Measurements from ENCODE around the gene FZD7. TPM values are rescaled to one million over a fixed set of nuclear protein-coding genes. Genes with fewer than 3 reads are reported as not detected.

FZD7 gene
- total and polyA plus RNA-seq, 10 donors: 0.87 to 4.4 (median 1.9) TPM

DNA sequence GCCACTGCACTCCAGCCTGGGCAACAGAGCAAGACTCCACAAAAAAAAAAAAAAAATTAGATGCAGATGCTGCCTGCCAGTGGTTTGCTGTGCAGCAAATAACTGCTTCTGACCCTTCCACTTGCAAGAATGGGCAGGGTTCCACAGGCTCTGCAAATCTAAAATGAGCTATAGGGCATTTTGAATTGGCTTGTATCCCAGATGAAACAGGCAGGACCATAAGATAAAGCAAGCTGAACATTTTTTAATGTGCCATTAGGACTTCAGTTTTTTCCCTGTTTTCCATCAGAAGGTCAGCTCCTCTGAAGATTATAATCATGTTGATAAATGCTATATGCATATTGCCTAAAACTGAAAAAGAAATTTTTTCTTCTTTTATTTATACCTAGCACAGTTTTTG, 15.7 kb upstream of the FZD7 start:
- Histone ChIP-seq H3K4me3 (no peak overlapping the region), H3K9me3 (no peaks in the 10 kb centered on the region), H3K27ac (no peak overlapping the region), H3K4me1 (no peaks in the 10 kb centered on the region), H3K27me3 (replicated peaks in 1 of 7) (peaks cover 0 to 22% (median 0%) of the 10 kb centered on the region in 7 donors), H3K36me3 (no peaks in the 10 kb centered on the region)
- DNase-seq: no peak
- TF ChIP-seq POLR2A (IDR thresholded peaks at IDR 0.05): no peak
- TF ChIP-seq POLR2AphosphoS5 (IDR thresholded peaks at IDR 0.05): no peak
- TF ChIP-seq, protein P1, sequence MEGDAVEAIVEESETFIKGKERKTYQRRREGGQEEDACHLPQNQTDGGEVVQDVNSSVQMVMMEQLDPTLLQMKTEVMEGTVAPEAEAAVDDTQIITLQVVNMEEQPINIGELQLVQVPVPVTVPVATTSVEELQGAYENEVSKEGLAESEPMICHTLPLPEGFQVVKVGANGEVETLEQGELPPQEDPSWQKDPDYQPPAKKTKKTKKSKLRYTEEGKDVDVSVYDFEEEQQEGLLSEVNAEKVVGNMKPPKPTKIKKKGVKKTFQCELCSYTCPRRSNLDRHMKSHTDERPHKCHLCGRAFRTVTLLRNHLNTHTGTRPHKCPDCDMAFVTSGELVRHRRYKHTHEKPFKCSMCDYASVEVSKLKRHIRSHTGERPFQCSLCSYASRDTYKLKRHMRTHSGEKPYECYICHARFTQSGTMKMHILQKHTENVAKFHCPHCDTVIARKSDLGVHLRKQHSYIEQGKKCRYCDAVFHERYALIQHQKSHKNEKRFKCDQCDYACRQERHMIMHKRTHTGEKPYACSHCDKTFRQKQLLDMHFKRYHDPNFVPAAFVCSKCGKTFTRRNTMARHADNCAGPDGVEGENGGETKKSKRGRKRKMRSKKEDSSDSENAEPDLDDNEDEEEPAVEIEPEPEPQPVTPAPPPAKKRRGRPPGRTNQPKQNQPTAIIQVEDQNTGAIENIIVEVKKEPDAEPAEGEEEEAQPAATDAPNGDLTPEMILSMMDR (IDR thresholded peaks at IDR 0.05 in 8 of 11, conservative IDR thresholded peaks at IDR 0.05 in 3 of 11): no peak
- intact Hi-C loops (cut with DNase I; ENCODE audit: low total_unique reads): no loop called here

DNA sequence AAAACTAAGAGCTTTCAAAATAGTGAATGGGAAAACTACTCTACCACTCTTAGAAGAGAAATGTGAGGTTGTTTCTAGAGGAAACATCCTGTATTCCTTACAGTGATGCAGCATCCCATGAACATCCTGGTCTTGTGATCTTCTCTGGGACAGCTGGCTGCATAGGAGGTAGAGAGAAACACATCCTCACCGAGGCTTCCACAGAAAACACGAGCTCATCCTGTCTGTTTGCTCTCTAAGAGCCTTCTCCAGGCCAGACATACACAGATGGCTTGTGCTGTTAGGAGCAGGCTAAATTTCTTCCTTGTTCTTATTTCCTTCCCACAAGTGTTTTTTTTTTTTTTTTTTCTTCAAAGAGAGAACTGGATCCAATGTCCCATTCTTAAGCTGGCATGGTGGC, 14.7 kb upstream of the FZD7 start:
- TF ChIP-seq POLR2AphosphoS5 (IDR thresholded peaks at IDR 0.05): no peak
- TF ChIP-seq, protein P1 (IDR thresholded peaks at IDR 0.05 in 8 of 11, conservative IDR thresholded peaks at IDR 0.05 in 3 of 11): no peak
- TF ChIP-seq POLR2A (IDR thresholded peaks at IDR 0.05): no peak
- Histone ChIP-seq H3K27ac (no peak overlapping the region), H3K4me1 (no peaks in the 10 kb centered on the region), H3K27me3 (replicated peaks in 1 of 7) (peaks cover 0 to 16% (median 0%) of the 10 kb centered on the region in 7 donors), H3K36me3 (no peaks in the 10 kb centered on the region), H3K9me3 (no peaks in the 10 kb centered on the region), H3K4me3 (no peak overlapping the region)
- no peak for DNase-seq
- 20 to 62% (median 45%) methylated on average over 2 of the region's 2 CpGs for WGBS, 5 donors
- intact Hi-C loops (cut with DNase I; ENCODE audit: low total_unique reads): no loop called here

DNA sequence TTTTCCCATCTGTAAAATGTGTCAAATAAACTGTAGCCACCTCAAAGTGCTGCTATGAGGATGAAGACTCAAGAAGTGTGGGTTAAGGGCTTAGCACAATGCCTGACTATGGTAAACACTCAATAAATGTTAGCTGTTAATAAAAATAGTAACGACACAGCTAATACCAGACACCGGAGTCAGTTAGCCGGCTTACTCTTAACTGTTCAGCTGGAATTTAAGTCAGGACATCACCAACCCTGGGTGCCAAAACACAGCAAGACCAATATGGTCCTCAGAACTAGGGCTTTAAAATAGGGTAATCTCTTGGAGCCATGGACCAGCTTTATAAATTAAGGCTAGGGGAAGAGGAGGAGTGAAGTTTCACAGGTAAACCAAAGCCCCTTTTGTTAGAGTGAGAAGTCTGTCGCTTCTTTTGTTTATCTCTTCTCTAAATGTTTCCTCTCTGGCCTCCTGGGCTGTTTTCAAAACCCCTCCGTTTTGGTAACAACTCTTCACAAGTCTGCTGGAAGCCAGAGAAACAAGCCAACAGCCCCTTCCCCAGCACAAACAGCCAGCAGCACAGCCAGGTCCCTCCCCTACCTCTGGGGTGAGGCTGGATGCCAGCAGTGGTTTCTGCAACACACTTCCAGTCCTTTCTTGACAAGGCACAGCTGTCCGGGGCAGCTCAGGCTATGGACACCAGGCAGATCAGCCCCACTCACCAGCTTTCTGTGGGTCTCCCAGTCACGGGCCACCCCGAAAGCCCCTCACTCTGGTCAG, 13.8 kb upstream of the FZD7 start:
- Histone ChIP-seq H3K27ac (no peak overlapping the region), H3K4me3 (no peak overlapping the region), H3K4me1 (no peaks in the 10 kb centered on the region), H3K36me3 (no peaks in the 10 kb centered on the region), H3K9me3 (no peaks in the 10 kb centered on the region), H3K27me3 (replicated peaks in 1 of 7) (peaks cover 0 to 16% (median 0%) of the 10 kb centered on the region in 7 donors)
- TF ChIP-seq POLR2A (IDR thresholded peaks at IDR 0.05): no peak
- TF ChIP-seq, protein P1 (IDR thresholded peaks at IDR 0.05 in 8 of 11, conservative IDR thresholded peaks at IDR 0.05 in 3 of 11): no peak
- no peak for TF ChIP-seq POLR2AphosphoS5 (IDR thresholded peaks at IDR 0.05)
- intact Hi-C loops (cut with DNase I; ENCODE audit: low total_unique reads): no loop called here
- WGBS, 5 donors: 67 to 80% (median 73%) methylated on average over 8 of the region's 8 CpGs
- DNase-seq: no peak

DNA sequence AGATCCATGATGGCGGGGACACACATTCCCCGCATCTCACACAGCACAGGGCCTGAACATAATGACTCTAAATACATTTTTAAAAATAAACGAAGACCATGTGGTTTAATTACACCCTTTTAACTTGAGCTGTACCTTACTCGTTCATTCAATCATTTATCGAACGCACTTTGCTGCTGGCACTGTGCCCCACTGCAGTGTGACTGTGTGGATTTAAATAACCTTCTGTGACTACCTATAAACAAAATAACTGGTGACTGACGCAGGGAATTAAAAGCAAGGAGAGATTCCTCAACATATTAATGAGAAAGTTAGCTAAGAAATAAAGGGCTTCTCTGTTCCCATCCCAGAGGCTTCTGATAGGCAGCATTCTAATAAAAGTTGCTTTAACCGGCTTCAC, 10.9 kb upstream of the FZD7 start:
- DNase-seq: no peak
- Histone ChIP-seq H3K27me3 (replicated peaks in 1 of 7) (peaks cover 0 to 10% (median 0%) of the 10 kb centered on the region in 7 donors), H3K27ac (no peak overlapping the region), H3K9me3 (no peaks in the 10 kb centered on the region), H3K4me3 (no peak overlapping the region), H3K36me3 (no peaks in the 10 kb centered on the region), H3K4me1 (no peaks in the 10 kb centered on the region)
- no peak for TF ChIP-seq POLR2AphosphoS5 (IDR thresholded peaks at IDR 0.05)
- TF ChIP-seq, protein P1 (IDR thresholded peaks at IDR 0.05 in 8 of 11, conservative IDR thresholded peaks at IDR 0.05 in 3 of 11): no peak
- TF ChIP-seq POLR2A (IDR thresholded peaks at IDR 0.05): no peak
- WGBS, 5 donors: 78 to 90% (median 83%) methylated on average over 8 of the region's 8 CpGs
- intact Hi-C loops (cut with DNase I; ENCODE audit: low total_unique reads): no loop called here
